Measurements from ENCODE around the gene THAP5. TPM values are rescaled to one million over a fixed set of nuclear protein-coding genes. Genes with fewer than 3 reads are reported as not detected.

THAP5 gene
- total and polyA plus RNA-seq, 10 donors = 8.8 to 44.1 (median 30.6) TPM

GRCh38 chr7:108586274-108586710 is 16.8 kb upstream of the THAP5 start:
- TF ChIP-seq CTCF (IDR thresholded peaks at IDR 0.05 in 8 of 11, conservative IDR thresholded peaks at IDR 0.05 in 3 of 11) = no peak
- Histone ChIP-seq H3K4me1 (no peaks in the 10 kb centered on the region), H3K36me3 (no peaks in the 10 kb centered on the region), H3K27me3 (replicated peaks in 1 of 7) (no peaks in the 10 kb centered on the region), H3K4me3 (no peak overlapping the region), H3K27ac (no peak overlapping the region), H3K9me3 (no peaks in the 10 kb centered on the region)
- no peak for DNase-seq
- intact Hi-C loops (cut with DNase I; ENCODE audit: low total_unique reads) = no loop called here
- 40 to 66% (median 60%) methylated on average over 2 to 3 of the region's 3 CpGs for whole genome bisulfite sequencing, 5 donors

- no peak for DNase-seq
- H3K9me3 ChIP-seq = no peaks in the 10 kb centered on the region
- 81 to 90% (median 87%) methylated on average over 2 of the region's 2 CpGs for WGBS, 5 donors
- H3K27ac ChIP-seq = no peak overlapping the region
- no peak overlapping the region for H3K4me3 ChIP-seq
- no peaks in the 10 kb centered on the region for H3K36me3 ChIP-seq
- TF ChIP-seq POLR2A (IDR thresholded peaks at IDR 0.05) (no peak), POLR2AphosphoS5 (IDR thresholded peaks at IDR 0.05) (no peak), CTCF (IDR thresholded peaks at IDR 0.05 in 8 of 11, conservative IDR thresholded peaks at IDR 0.05 in 3 of 11) (no peak)
- no peaks in the 10 kb centered on the region for H3K27me3 ChIP-seq (replicated peaks in 1 of 7)
- no peaks in the 10 kb centered on the region for H3K4me1 ChIP-seq
- intact Hi-C loops (cut with DNase I; ENCODE audit: low total_unique reads) = no loop called here
These were observed 16.3 kb upstream of the THAP5 start for GRCh38 chr7:108585843-108586242.

- intact Hi-C loops (cut with DNase I; ENCODE audit: low total_unique reads) = no loop called here
- peaks cover 0 to 14% (median 10%) of the 10 kb centered on the region in 8 donors for H3K9me3 ChIP-seq
- H3K4me1 ChIP-seq = no peaks in the 10 kb centered on the region
- H3K27ac ChIP-seq = no peak overlapping the region
- no peak for DNase-seq
- TF ChIP-seq POLR2A (IDR thresholded peaks at IDR 0.05) (no peak), POLR2AphosphoS5 (IDR thresholded peaks at IDR 0.05) (no peak), CTCF (IDR thresholded peaks at IDR 0.05 in 8 of 11, conservative IDR thresholded peaks at IDR 0.05 in 3 of 11) (no peak)
- no peaks in the 10 kb centered on the region for H3K27me3 ChIP-seq (replicated peaks in 1 of 7)
- WGBS, 5 donors = 94 to 100% (median 96%) methylated on average over 1 of the region's 1 CpG
- peaks cover under 1 to 13% (median 9%) of the 10 kb centered on the region in 6 donors for H3K36me3 ChIP-seq
- no peak overlapping the region for H3K4me3 ChIP-seq
These were observed 14.7 kb upstream of the THAP5 start for GRCh38 chr7:108584211-108584610.

- Histone ChIP-seq H3K27me3 (replicated peaks in 1 of 7) (no peaks in the 10 kb centered on the region), H3K36me3 (peaks cover 3 to 26% (median 14%) of the 10 kb centered on the region in 6 donors), H3K27ac (no peak overlapping the region), H3K4me3 (no peak overlapping the region), H3K4me1 (no peaks in the 10 kb centered on the region), H3K9me3 (peaks cover 0 to 19% (median 15%) of the 10 kb centered on the region in 8 donors)
- TF ChIP-seq CTCF (IDR thresholded peaks at IDR 0.05 in 8 of 11, conservative IDR thresholded peaks at IDR 0.05 in 3 of 11) = no peak
- TF ChIP-seq POLR2AphosphoS5 (IDR thresholded peaks at IDR 0.05) = no peak
- TF ChIP-seq POLR2A (IDR thresholded peaks at IDR 0.05) = no peak
- no peak for DNase-seq
- intact Hi-C loops (cut with DNase I; ENCODE audit: low total_unique reads) = no loop called here
- 79 to 86% (median 81%) methylated on average over 4 of the region's 4 CpGs for WGBS, 5 donors
These were observed 12.4 kb upstream of the THAP5 start for GRCh38 chr7:108581655-108582491.
